Measurements from ENCODE around the gene KNSTRN. TPM values are rescaled to one million over a fixed set of nuclear protein-coding genes. Genes with fewer than 3 reads are reported as not detected.

KNSTRN gene
- total and polyA plus RNA-seq, 2 experiments from 2014 or later, result 67.9 to 80.4 TPM

DNA sequence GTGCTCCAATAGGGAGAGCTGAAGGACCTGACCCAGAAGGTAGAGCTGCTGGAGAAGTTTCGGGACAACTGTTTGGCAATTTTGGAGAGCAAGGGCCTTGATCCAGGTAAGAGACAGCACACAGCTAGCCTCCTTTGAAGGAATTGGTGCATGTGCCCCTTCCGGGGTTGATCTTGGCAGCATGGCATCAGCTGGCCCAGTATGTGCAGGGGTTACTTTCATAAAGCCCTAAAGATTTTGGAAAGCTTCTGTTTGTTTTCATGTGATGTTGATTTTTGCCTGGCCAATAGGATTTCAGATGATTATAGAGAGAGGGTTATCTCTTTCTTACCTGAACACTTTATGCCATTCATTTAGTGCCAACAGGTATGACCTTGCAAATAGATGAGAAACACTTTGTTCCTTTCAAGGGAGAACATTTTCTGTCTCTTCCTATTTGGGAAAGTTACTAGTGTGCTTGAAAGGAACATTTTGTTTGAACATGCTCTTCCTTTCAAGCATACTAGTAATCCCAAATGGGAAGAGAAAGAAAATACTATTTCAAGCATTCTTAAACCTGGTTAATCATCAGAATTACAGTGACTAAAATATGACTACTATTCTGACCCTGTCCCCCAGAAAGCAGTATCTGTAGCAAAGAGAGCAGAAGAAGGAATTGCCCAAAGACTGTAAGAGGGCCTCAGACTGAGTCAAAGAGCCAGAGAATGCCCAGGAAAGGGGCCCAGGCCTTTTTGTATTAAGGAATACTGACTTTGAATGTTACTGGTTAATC, 7.5 kb downstream of the KNSTRN start (continued):
- TF ChIP-seq, protein P1, sequence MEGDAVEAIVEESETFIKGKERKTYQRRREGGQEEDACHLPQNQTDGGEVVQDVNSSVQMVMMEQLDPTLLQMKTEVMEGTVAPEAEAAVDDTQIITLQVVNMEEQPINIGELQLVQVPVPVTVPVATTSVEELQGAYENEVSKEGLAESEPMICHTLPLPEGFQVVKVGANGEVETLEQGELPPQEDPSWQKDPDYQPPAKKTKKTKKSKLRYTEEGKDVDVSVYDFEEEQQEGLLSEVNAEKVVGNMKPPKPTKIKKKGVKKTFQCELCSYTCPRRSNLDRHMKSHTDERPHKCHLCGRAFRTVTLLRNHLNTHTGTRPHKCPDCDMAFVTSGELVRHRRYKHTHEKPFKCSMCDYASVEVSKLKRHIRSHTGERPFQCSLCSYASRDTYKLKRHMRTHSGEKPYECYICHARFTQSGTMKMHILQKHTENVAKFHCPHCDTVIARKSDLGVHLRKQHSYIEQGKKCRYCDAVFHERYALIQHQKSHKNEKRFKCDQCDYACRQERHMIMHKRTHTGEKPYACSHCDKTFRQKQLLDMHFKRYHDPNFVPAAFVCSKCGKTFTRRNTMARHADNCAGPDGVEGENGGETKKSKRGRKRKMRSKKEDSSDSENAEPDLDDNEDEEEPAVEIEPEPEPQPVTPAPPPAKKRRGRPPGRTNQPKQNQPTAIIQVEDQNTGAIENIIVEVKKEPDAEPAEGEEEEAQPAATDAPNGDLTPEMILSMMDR (conservative IDR thresholded peaks at IDR 0.05; ENCODE audit: low read depth in 2 of 2), result no peak
- TF ChIP-seq JUNB (IDR thresholded peaks at IDR 0.05; ENCODE audit: unreplicated experiment) (no peak), EZH2phosphoT487 (IDR thresholded peaks at IDR 0.05; ENCODE audit: unreplicated experiment) (no peak), ZNF114 (CRISPR knock-in tag; IDR thresholded peaks at IDR 0.05) (no peak), CREB1 (CRISPR knock-in tag; IDR thresholded peaks at IDR 0.05; ENCODE audit: low read depth) (no peak), ZNF331 (CRISPR knock-in tag; IDR thresholded peaks at IDR 0.05; ENCODE audit: low read depth) (no peak)
- TF ChIP-seq, protein P2, sequence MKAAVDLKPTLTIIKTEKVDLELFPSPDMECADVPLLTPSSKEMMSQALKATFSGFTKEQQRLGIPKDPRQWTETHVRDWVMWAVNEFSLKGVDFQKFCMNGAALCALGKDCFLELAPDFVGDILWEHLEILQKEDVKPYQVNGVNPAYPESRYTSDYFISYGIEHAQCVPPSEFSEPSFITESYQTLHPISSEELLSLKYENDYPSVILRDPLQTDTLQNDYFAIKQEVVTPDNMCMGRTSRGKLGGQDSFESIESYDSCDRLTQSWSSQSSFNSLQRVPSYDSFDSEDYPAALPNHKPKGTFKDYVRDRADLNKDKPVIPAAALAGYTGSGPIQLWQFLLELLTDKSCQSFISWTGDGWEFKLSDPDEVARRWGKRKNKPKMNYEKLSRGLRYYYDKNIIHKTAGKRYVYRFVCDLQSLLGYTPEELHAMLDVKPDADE (IDR thresholded peaks at IDR 0.05), result no peak

DNA sequence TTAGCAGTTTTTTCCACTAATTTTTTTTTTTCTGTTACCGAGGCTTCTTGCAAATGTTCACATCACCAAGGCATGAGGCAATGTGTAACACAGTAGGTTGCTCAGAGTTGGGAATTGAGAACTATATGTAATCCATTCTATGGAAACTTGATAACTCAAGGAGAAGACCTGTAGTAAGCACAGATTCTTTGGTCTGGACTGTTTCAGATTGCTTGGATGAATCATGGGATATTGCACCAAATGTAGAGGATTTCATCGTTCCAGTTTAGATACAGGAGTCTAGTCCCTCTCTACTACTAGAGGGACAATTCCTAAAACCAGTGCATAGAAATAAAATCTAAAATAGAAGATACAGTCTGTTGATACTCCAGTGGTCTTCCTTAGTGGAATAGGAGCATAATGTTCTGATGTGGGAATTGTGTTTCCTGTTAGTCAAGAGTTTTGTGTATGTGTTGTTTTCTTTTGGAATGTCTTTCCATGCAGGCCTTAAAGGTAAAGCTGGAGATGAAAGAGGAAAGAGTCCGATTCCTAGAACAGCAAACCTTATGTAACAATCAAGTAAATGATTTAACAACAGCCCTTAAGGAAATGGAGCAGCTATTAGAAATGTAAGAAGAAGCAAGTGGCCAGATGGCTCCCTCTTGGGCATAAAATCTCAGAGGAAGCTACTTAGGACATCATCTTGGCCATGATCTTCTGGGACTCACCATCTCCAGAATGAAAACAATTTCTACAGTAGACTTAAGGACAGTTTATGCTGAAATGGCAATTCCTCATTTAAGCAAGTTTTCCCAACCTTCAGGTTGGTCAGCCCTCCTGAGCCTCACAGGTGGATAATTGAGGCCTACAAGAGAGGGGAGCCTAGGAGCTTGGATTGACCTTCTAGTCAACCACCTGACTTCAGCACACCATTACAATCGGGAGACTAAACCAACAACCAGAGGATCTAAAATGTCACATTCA, 10.7 kb downstream of the KNSTRN start:
- Histone ChIP-seq H4K20me1 (replicated peaks; ENCODE audit: insufficient read depth) (peaks cover 7% of the 10 kb centered on the region; the same call in 1 of the 2 replicates), H3K79me2 (replicated peaks; ENCODE audit: insufficient read depth) (no peaks in the 10 kb centered on the region), H3K27ac (ENCODE audit: low read depth) (no peak overlapping the region), H3K4me2 (no peak overlapping the region), H3K36me3 (ENCODE audit: insufficient read depth) (peaks cover 60% of the 10 kb centered on the region), H3K9me2 (ENCODE audit: insufficient read depth) (no peaks in the 10 kb centered on the region), H3F3A (replicated peaks; ENCODE audit: low read depth) (peaks cover 16% of the 10 kb centered on the region; the same call in 1 of the 2 replicates), H3K4me1 (ENCODE audit: insufficient read depth) (no peaks in the 10 kb centered on the region), H2AFZ (no peak overlapping the region), H3K4me3 (no peak overlapping the region), H3K27me3 (ENCODE audit: insufficient read depth) (no peaks in the 10 kb centered on the region)
- Mint-ChIP-seq H3K27ac (no peak overlapping the region), H3K9me3 (no peaks in the 10 kb centered on the region), H3K4me1 (no peaks in the 10 kb centered on the region), H3K36me3 (ENCODE audit: low read depth) (peaks cover 65% of the 10 kb centered on the region), H3K4me3 (no peak overlapping the region), H3K27me3 (ENCODE audit: insufficient read depth, low read depth, poor library complexity) (peaks cover 2% of the 10 kb centered on the region)
- ATAC-seq (no peak), DNase-seq (ENCODE audit: low spot score) (no peak)
- TF ChIP-seq NANOG (IDR thresholded peaks at IDR 0.05; ENCODE audit: borderline replicate concordance), result no peak
- TF ChIP-seq EZH2 (IDR thresholded peaks at IDR 0.05; ENCODE audit: low read depth, unreplicated experiment), result no peak
- no peak for TF ChIP-seq EZH2phosphoT487 (IDR thresholded peaks at IDR 0.05; ENCODE audit: unreplicated experiment)
- no peak for TF ChIP-seq ZNF331 (CRISPR knock-in tag; IDR thresholded peaks at IDR 0.05; ENCODE audit: low read depth)
- no peak for TF ChIP-seq ZNF114 (CRISPR knock-in tag; IDR thresholded peaks at IDR 0.05)
- TF ChIP-seq JUNB (IDR thresholded peaks at IDR 0.05; ENCODE audit: unreplicated experiment), result no peak
- no peak for TF ChIP-seq STAT1 (IDR thresholded peaks at IDR 0.05; ENCODE audit: unreplicated experiment)
- TF ChIP-seq, protein P1 (conservative IDR thresholded peaks at IDR 0.05; ENCODE audit: low read depth in 2 of 2), result no peak

Measured in GM23338 (cell line).